GM21737 (cell line): Measurements from ENCODE around the gene PHETA1.

Source experiments
- ATAC-seq: cut with Tn5 transposase; IDR thresholded peaks from one replicate; pipeline ENCODE4 v1.9.1; 2021; ENCODE audit warnings: mild to moderate bottlenecking, moderate library complexity; ENCODE audit not compliant: unreplicated experiment

Gene PHETA1, protein sequence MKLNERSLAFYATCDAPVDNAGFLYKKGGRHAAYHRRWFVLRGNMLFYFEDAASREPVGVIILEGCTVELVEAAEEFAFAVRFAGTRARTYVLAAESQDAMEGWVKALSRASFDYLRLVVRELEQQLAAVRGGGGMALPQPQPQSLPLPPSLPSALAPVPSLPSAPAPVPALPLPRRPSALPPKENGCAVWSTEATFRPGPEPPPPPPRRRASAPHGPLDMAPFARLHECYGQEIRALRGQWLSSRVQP

DNA sequence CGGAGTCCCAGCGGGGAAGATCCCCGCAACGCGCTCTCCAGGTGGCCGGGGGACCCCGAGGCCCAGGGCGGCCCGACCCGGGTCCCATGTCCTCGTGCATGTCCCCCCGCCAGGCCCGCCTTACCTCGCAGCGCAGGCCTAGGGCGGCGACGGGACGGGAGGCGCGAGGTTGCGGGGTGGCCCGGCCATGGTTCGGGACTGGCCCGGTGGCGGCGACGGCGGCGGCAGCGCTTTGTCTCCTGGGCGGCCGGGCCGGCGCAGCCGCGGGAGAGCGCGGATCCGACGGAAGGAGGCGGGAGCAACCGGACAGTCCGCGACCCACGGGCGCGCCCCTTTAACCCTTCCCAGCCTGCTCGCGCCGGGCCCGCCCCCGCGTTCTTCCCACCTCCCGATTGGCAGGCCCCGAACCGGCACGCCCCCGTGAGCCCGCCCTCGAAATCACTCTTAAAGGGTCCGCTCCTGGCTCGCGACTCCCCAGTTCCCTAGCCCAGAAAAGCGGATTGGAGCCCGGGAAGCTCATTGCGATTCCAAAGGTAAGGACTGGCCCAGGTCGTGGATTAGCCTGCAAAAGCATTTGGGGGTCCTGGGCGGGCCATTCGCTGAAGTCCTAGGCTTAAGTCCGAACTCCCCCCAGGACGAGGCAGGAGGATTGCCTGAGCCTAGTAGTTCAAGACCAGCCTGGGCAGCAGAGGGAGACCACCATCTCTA is at the start of gene PHETA1:
TSS of gene PHETA1 (minus strand) at position 308 of the 708 bp plus-strand sequence. CDS start 5,668 bp downstream, outside the sequence.
- ATAC-seq: peak; percentile 92

DNA sequence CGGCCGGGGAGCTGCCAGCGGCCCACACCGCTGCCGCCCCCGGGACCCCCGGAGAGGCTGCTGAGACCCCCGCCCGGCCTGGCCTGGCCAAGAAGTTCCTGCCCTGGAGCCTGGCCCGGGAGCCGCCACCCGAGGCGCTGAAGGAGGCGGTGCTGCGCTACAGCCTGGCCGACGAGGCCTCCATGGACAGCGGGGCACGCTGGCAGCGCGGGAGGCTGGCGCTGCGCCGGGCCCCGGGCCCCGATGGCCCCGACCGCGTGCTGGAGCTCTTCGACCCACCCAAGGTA is 49.6 kb upstream of the PHETA1 start:
- no peak for ATAC-seq

GRCh38 chr12:111417784-111418593 is 49.1 kb upstream of the PHETA1 start:
- no peak for ATAC-seq

DNA sequence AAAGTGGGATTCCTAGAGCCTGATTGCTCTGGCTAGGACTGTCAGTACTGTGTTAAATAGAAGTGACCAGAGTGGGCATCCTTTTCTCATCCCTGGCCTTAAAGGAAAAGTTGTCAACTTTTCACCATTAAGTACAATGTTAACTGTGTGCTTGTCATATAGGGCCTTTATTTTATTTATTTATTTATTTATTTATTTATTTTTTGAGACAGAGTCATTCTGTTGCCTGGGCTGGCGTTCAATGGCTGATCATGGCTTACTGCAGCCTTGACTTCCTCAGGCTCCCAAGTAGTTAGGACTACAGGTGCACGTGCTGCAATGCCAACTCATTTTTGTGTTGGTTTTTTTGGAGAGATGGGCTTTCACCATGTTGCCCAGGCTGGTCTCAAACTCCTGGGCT is 48.4 kb upstream of the PHETA1 start:
- ATAC-seq: no peak

GRCh38 chr12:111414711-111415252 is 45.9 kb upstream of the PHETA1 start:
- no peak for ATAC-seq

DNA sequence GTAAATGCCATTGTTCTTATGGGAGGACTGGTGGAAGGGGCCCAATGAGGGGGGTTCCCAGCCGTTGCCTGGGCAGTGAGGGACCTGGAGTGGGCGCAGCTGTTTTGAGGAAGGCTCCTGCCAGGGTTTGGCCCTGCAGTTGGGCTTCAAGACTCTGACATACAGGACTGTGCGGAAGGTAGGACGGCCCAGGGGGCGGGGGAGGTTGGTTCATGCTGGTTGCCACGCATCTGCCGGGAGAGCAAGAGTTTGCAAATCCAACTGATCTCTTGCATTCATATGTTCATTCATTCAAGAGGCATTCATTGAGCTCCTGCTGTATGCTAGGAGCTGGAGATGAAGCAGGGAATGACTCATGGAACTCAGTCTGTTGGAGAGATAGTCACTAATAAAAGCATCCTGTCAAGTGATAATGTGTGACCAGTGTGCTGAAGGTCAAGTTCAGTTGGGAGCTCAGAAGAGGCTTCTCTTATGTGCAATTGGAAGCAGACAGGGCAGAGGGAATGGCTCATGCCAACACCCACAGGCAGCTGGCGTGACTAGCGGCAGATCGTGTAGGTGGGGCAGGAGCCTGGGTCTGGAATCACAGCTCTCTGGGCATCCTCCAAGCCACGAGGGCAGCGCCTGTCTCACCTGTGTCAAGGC is 44.7 kb upstream of the PHETA1 start:
- no peak for ATAC-seq

DNA sequence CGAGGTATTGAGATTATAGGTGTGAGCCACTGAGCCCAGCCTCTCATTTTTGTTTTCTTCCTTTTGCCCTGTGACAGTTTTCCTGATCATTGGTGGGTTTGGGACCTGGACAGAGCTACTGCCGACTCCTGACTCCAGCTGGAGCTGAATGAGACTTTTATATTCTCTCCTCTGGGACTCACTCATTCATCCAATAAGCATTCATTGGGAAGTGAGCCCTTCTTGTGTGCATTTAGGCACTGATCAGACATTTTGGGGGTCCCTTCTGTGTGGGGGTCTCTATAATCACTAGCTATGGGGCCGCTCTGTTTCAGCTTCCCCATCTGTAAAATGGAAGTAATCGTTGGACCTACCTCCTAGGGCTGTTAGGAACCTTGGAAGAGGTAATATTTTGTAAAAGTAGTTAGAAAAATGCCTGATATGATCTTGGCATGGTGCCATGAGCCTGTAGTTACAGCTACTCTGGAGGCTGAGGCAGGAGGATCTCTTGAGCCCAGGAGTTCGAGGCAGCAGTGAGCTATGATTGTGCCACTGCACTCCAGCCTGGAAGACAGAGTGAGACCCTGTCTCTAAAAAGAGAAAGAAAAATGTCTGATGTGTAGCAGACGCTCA is 44.0 kb upstream of the PHETA1 start:
- no peak for ATAC-seq

GRCh38 chr12:111412007-111412829 is 43.3 kb upstream of the PHETA1 start:
- no peak for ATAC-seq

DNA sequence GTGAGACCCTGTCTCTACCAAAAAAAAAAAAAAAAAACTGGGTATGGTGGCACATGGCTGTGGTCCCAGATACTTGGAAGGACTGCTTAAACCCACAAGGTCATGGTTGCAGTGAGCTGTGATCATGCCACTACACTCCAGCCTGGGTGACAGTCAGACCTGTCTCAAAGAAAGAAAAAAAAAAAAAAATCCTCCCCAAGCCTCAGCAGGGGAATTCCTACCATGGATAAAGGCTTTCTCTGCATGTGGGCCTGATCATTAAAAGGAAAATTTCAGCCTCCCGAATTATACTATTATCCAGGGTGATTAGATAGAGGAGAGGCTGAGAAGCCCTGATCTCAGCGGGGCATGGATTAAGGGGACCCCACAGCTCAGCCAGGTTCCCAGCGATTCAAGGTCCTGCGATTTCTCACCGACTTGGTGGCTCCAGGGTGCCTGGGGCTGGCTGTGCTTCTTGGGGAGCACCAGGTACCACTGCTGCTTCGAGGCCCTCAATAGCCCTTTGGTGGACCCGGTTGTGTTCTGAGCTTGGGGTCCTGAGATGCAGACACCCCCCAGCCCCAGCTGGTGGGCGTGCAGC is 42.4 kb upstream of the PHETA1 start:
- no peak for ATAC-seq

DNA sequence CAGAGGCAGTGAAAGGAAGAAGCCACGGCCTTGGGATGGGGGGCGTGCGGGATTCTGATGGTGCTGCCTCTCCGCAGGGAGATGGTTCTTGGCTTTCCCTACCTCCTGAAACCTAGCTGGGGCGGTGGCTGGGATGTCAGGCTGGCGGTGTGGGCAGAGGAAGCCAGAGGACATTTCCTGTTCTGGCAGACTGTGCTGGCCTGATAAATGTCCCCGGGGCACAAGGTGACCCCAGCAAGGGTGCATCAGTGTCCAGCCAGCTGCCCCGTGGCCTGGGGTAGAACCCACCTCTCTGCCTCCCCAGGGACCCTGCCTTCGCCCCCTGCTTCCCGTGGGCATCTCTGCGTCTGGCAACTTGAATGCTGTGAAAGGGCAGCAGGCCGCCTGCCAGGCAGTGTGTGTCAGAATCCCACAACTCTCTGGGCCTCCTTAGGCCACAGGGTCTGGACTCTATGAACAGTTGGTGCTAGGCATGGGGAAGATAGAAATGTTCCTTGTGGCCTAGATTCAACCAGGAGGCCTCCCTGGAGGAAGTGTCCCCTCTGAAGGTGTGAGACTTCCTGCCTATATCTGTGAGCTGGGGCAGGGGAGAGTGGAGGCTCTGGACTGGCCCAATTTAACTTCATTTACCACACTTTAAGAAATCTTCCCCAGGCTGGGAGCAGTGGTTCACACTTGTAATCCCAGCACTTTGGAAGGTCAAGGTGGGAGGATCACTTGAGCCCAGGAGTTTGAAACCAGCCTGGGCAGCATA is 41.7 kb upstream of the PHETA1 start:
- ATAC-seq: no peak

- no peak for ATAC-seq
Measured at GRCh38 chr12:111409780-111410430, 41.0 kb upstream of the PHETA1 start.

GRCh38 chr12:111409403-111409779 is 40.5 kb upstream of the PHETA1 start:
- no peak for ATAC-seq

GRCh38 chr12:111408686-111409402 is 39.9 kb upstream of the PHETA1 start:
- no peak for ATAC-seq

GRCh38 chr12:111408116-111408440 is 39.2 kb upstream of the PHETA1 start:
- ATAC-seq: no peak

- no peak for ATAC-seq
Measured at GRCh38 chr12:111407377-111408115, 38.7 kb upstream of the PHETA1 start.

GRCh38 chr12:111406474-111407376 is 37.8 kb upstream of the PHETA1 start:
- ATAC-seq: no peak
